Upper lobe of right lung (tissue), 1 donor: Measurements from ENCODE around the gene OR8D2. TPM values are rescaled to one million over a fixed set of nuclear protein-coding genes. Genes with fewer than 3 reads are reported as not detected.

Experiments used
- ATAC-seq: fragments of 200-7000 bp; cut with Tn5 transposase; one replicate; pipeline ENCODE4 v1.9.1; 2020; ENCODE audit warnings: mild to moderate bottlenecking, moderate library complexity
- DNase-seq: peaks from one replicate; pipeline ENCODE4 v3.0.0-alpha.2; 2020
- H3K27ac ChIP-seq: fragments of 200-600 bp; one replicate; pipeline ENCODE4 v1.8.0; 2022
- H3K27me3 ChIP-seq: fragments of 200-600 bp; one replicate; pipeline ENCODE4 v1.8.0; 2022; ENCODE audit warnings: mild to moderate bottlenecking
- H3K36me3 ChIP-seq: fragments of 200-600 bp; one replicate; pipeline ENCODE4 v1.8.0; 2022
- H3K4me1 ChIP-seq: fragments of 200-600 bp; one replicate; pipeline ENCODE4 v1.8.0; 2022
- H3K4me3 ChIP-seq: fragments of 200-600 bp; one replicate; pipeline ENCODE4 v1.8.0; 2022; ENCODE audit warnings: mild to moderate bottlenecking
- H3K9me3 ChIP-seq: fragments of 200-600 bp; one replicate; pipeline ENCODE4 v1.8.0; 2022
- CTCF ChIP-seq: fragments of 200-600 bp; IDR thresholded peaks from one replicate; pipeline ENCODE4 v1.8.0; 2022; ENCODE audit warnings: antibody characterized with exemption
- intact Hi-C: fragments of 100-400 bp; cut with DNase I; formaldehyde crosslinking; loops from one replicate; pipeline ENCODE4 v1.11.0; 2022
- total RNA-seq: library from RNA; stranded (reverse); fragmentation: NEBNext Ultra II Directional; extraction: Animal tissue kit (Norgen Biotek cat#: 25700); gene quantifications from one replicate; pipeline ENCODE4 v1.2.1, GENCODE V29; 2021
- donor health status: DM: no; HTN: yes; CAD: no; lungs with severe emphysema.

The OR8D2 gene
- total RNA-seq, 1 donor from 2014 or later = not detected

- intact Hi-C loops = no loop called here
- ATAC-seq (peak; percentile 59), DNase-seq (no peak)
- no peaks in the 10 kb centered on the region for H3K36me3 ChIP-seq
- TF ChIP-seq CTCF = no peak
- H3K4me3 ChIP-seq = no peak overlapping the region
- no peaks in the 10 kb centered on the region for H3K4me1 ChIP-seq
- no peaks in the 10 kb centered on the region for H3K27me3 ChIP-seq
- H3K9me3 ChIP-seq = peaks cover 4% of the 10 kb centered on the region
- H3K27ac ChIP-seq = no peak overlapping the region
Observed at GRCh38 chr11:124294687-124295086, 25.3 kb downstream of the OR8D2 start.

- no peak for TF ChIP-seq CTCF
- intact Hi-C loops = no loop called here
- H3K4me3 ChIP-seq = no peak overlapping the region
- ATAC-seq (no peak), DNase-seq (no peak)
- no peak overlapping the region for H3K27ac ChIP-seq
- no peaks in the 10 kb centered on the region for H3K27me3 ChIP-seq
- no peaks in the 10 kb centered on the region for H3K36me3 ChIP-seq
- no peaks in the 10 kb centered on the region for H3K4me1 ChIP-seq
- peaks cover 4% of the 10 kb centered on the region for H3K9me3 ChIP-seq
Observed at GRCh38 chr11:124285610-124286344, 34.2 kb downstream of the OR8D2 start.

GRCh38 chr11:124278261-124278660 is 41.7 kb downstream of the OR8D2 start:
- Histone ChIP-seq H3K4me3 (no peak overlapping the region), H3K9me3 (no peaks in the 10 kb centered on the region), H3K36me3 (no peaks in the 10 kb centered on the region), H3K27me3 (no peaks in the 10 kb centered on the region), H3K4me1 (no peaks in the 10 kb centered on the region), H3K27ac (no peak overlapping the region)
- intact Hi-C loops = no loop called here
- ATAC-seq (no peak), DNase-seq (no peak)
- TF ChIP-seq CTCF = no peak

GRCh38 chr11:124277804-124278203 is 42.2 kb downstream of the OR8D2 start:
- DNase-seq = no peak

GRCh38 chr11:124277207-124277606 is 42.8 kb downstream of the OR8D2 start:
- Histone ChIP-seq H3K36me3 (no peaks in the 10 kb centered on the region), H3K9me3 (no peaks in the 10 kb centered on the region), H3K4me3 (no peak overlapping the region), H3K4me1 (no peaks in the 10 kb centered on the region), H3K27me3 (no peaks in the 10 kb centered on the region), H3K27ac (no peak overlapping the region)
- ATAC-seq (peak; percentile 41), DNase-seq (no peak)
- intact Hi-C loops = no loop called here
- no peak for TF ChIP-seq CTCF

More at GRCh38 chr11:124277804-124278203, 42.2 kb downstream of the OR8D2 start:
- peak; percentile 58 for ATAC-seq
- intact Hi-C loops = no loop called here
- H3K4me3 ChIP-seq = no peak overlapping the region
- H3K27ac ChIP-seq = no peak overlapping the region
- H3K4me1 ChIP-seq = no peaks in the 10 kb centered on the region
- H3K36me3 ChIP-seq = no peaks in the 10 kb centered on the region
- no peaks in the 10 kb centered on the region for H3K9me3 ChIP-seq
- H3K27me3 ChIP-seq = no peaks in the 10 kb centered on the region
- TF ChIP-seq CTCF = no peak

GRCh38 chr11:124276081-124276480 is 43.9 kb downstream of the OR8D2 start:
- no peaks in the 10 kb centered on the region for H3K27me3 ChIP-seq
- ATAC-seq (no peak), DNase-seq (no peak)
- intact Hi-C loops = no loop called here
- no peaks in the 10 kb centered on the region for H3K36me3 ChIP-seq
- no peaks in the 10 kb centered on the region for H3K4me1 ChIP-seq
- no peaks in the 10 kb centered on the region for H3K9me3 ChIP-seq
- no peak overlapping the region for H3K27ac ChIP-seq
- H3K4me3 ChIP-seq = no peak overlapping the region
- TF ChIP-seq CTCF = no peak
